NCI-H526 treated with DMSO at 0.1 percent for 48 hours (cell line): ENCODE results near the gene MLLT3.
A peak's percentile ranks its signal among the peaks of the same experiment; 100 is the strongest.

Experiments used
- DNase-seq: peaks from one replicate; lab custom pipeline; 2025; lab: John Stamatoyannopoulos, UW

MLLT3 gene

DNA sequence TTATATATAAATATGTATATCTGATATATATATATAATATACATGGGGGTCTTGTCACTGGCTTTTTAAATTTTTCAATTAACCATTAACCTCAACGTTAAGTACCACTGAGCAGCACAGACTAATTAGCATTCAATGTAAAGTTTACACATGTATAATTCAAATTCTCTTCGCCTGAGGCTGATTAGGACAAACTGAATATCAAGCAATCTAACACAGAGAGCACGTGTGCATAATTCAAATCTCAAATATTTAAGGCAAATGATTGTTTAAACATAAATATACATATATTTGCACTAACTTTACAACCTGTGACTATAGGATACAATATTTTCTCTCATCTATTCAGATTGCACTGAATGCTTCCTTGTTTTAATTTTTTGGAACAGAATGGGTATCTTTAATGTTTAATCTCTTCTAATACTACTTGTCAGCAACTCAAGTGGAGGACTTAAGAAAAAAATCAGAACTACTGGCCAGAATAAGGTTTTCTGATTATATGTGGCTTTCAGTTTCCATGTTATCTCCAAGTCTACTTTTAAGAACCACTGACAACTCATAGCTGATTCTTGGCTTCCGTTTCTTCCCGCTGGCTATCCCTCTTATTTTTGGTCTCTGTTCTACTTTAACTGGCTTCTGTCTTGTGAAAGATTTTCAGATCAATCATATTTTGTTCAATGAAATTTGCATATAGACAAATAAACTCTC, 204.8 kb downstream of the MLLT3 start:
- DNase-seq = peak; percentile 98

DNA sequence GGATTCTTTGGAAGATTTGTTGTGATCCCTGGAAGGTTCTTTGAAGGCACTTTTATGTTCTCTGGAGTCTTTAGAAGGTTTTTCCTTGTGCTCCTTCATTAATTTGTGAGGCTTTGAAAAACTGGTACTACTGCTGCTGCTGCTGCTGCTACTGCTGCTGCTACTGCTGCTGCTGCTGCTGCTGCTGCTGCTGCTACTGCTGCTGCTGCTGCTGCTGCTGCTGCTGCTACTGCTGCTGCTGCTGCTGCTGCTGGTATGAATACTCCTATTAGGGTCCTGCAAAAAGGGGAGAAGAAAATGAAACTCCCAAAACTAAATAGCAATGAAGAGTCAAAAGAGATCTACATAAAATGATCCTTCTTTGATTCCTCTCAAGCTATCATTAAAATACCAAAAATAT, 208.1 kb downstream of the MLLT3 start:
- no peak for DNase-seq

DNA sequence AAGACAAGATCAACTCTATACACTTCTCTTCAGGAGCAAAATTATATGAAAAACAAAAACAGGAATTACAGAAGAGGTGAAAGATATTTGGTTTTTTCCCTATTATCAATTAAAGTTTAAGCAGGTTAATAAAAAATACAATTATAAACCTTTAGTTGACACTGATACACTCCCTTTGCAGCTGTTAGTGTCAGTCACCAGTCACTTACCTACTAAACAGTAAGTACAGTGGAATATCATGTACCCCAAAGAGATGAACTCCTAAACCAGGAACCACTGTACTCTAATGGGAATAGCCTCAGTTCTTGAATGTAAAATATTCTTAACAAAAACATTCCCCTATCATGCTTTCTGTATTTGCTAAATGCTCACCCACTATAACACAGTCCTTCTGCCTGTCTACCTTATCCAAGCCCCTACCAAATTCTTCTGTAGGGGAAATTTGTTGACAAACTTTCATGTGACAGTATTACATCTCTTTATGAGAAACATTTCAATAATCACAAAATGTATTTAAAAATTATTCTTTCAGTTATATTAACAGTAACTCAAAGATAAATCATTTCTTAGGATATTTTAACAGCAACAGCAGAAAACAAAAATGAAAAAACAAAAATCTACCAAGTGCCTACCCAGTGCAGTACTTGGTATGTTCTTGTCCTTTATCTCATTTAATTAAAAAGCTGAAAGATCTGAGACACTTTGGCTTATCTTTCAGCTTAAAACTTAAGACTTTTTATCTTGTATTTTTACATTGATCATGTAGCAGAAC, 212.8 kb downstream of the MLLT3 start:
- DNase-seq = no peak

DNA sequence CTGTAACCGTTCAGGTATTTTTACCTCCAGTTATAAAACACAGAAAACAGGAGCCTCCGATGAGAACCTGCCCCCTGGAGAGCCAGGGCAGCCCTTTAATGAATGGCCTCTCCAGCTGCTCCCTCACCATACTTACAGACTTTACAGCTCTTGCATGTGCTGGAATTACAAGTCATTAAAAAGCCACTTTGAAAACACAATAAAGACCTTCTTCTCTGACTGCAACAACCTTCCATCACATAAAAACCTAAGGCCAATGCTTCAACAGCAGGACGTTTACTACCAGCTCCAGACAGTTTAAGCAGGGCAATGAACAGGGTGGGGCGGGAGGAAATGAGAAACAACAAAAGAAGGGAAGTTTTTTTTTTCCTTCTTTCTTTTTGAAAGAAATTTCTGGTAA, 213.8 kb downstream of the MLLT3 start:
- no peak for DNase-seq

DNA sequence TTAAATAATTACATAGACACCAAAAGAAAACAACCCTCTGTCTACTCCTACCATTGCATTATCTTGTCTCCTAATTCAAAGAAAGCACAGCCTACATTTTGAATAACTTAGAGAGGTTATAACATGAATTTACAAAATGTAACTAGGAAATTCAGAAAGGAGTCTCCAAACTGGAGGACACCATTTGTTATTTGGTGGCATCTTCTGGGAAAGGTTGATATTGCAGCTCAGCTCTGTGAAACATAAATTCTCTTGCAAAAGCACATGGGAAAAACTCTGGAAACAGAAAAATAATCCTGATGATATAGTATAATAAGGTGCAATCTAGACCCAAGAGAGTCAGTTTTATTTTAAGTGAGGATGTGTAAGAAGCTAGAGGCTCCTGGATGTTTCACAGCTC, 215.3 kb downstream of the MLLT3 start:
- no peak for DNase-seq

DNA sequence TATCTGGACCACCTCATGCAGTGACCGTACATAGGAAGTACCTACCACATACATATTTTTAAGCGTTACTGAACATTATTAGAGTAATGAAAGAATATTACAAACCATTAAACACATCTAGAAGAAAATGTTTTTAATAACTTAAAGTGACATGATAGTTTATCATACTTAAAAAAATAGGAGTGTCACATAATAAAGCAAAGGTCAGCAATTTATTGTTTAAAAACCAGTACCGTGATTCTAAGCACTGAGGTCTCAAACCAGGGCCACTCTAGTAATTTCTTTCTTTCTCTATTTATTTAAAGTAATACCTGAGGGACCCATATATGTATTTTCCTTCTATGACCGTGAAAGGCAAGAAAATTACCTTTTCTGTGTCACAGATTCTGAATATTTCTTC, 216.0 kb downstream of the MLLT3 start:
- no peak for DNase-seq

DNA sequence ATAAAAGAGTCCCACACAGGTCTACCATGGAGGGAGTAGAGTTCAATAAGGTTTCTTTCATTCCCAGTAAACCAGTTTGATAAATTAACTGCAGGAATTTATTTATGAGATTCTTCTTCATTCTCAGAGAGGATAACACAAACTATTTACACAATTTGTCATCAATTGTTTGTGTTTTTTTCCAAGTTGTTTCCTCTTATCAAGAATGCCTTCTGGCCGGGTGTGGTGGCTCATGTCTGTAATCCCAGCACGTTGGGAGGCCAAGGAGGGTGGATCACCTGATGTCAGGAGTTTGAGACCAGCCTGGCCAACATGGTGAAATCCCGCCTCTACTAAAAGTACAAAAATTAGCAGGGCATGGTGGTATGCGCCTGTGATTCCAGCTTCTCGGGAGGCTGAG, 216.7 kb downstream of the MLLT3 start:
- DNase-seq = no peak

DNA sequence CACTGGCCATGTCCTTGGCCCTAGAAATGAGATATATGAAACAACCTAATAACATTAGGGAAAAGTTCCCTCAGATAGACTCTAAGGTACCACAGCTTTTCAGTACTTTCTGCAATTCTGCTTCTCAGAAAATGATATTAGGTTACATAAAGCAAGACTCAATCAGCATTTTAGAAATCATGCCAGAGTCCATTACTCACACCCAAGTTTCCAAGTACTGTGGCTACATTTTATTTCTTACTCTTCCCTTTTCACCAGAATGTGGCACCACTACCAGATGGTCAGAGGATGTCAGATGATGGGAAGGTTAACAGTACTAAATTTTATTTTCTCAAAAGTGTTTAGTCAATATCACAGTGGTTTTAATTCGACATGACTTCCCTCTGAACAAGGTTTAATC, 217.2 kb downstream of the MLLT3 start:
- DNase-seq = no peak

DNA sequence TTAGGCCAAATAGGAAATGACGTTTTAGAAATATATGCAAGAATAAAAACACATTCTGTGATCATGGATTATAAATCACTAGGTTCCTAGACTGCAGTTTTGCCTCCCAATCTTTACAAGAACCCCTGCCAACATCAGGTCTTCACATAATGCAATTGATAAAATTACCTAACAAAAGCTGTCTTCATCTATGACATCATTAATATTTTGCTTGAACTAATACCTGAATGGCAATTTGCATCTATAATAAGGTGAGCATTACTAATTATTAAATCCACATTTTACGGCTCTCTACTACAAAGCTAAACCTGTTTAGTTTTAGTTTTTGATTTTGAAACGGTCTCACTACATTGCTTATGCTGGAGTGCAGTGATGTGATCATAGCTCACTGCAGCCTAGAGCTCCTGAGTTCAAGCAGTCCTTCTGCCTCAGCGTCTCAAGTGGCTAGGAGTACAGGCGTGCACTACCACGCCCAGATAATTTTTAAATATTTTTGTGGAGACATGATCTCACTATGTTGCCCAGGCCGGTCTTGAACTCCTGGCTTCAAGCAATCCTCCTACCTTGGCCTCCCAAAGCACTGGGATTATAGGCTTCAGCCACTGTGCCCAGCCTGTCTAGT, 218.0 kb downstream of the MLLT3 start:
- DNase-seq = no peak

DNA sequence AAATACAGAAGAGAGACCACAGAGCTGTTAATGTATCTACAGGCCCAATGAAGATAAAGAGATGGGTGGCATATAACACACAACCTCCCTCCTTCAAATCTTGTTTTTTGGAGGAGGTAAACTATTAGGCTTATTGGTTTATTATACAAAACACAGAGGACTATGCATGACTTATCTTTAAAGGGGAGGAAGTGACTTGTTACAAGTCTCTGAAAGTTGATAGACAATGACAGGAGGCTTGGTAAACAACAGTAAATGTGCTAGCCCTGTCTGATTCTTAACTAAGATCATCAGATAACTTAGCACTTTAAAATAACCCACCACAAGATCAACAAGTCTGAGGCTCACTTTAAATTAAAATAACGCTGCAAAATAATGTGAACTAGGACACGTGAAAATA, 219.0 kb downstream of the MLLT3 start:
- no peak for DNase-seq

DNA sequence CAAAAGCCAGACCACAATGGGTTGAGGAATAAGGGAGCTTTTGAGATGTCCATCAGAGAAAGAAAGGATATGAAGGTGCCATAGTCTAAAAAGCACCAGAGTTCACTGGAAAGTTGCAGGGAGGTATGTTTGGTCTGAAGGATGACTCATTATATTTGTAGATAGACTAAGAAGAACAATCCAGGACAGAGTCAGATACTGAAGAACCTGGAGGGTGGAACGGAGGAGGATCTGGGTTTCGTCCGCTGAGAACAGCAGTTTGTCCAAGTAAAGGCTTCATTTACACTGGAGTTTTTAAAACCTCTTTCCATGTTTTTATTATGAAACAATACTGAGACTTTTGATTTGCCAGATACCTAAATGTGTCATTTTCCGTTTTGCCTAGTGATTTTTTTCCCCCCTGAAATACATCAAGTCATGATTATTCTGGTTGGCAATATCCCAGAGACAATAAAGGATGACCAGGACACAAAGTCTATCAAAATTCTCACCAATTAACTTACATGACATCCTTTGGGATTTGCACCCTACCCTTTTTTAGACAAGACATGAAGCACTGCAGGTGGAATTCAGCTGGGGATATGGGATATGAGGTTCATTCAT, 219.9 kb downstream of the MLLT3 start:
- no peak for DNase-seq

DNA sequence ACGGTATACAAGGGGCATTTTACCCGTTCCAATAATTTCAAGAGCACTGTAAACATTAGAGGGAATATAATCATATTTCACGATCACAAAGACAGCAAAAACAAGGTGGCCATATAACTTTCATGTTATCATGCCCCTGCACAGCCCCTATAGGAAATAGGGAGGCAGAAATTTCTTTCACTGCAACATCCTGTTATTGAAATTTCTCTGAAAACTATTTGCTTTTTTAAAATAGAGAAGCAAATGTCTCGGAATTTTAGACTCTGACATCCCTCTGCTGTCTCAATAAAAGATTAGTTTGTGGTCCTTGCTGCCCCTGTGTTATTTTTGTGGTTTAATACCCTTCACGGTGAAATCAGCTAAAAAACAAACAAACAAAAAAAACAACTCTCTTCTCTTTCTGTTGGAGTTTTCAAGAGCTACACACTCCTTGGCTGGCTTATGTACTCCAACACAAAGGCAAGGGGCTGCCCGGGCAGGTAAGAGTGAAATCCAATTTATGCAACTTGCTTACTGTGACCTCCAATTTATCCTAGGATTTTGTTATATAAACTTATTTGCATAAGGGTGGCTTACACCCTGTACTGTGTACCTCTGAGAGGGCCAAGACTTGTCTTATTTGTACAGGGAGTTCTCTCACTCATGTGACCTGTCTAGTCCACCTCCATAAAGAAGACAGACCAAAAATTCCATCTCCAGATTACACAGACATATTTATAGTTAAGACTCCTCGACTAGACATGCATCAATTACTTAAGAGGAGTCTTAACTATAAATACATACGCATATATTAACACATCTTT, 223.6 kb downstream of the MLLT3 start:
- DNase-seq = no peak

DNA sequence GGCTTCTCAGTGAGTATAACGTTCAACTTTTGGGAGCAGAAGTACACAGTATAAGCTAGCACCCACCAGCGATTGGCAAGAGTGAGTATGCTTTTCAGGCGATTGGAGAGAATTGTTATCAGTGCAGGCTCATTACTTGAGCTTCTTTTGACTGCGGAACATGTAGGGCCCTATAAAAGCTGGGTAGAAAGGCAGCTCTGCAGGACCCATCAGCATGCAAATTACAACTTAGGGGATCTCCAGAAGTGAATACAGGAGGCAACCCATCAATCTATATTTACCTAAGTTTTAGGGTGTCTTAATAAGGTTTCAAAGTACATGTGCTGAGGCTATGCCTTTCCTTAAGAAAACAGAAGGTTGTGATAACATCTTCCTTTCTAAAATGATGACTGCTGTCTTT, 225.0 kb downstream of the MLLT3 start:
- no peak for DNase-seq

DNA sequence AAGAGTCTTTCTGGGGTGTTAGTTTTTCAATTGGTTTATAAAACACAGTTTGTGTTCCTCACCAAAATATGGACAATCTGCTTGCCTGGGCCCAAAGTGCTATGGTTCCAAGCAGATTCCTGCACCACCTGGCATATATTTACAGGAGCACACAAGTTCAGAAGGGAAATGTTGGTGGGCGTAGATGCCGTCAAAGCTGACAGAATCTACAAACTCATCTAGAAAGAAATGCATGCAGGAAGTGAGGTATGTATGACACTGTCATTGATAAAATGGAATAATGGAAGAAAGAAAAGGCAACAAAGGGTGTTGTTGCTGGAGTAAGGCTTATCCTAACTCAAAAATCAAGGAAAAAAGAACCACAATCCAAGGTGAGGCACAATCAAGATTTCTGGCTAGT, 225.8 kb downstream of the MLLT3 start:
- DNase-seq = no peak

DNA sequence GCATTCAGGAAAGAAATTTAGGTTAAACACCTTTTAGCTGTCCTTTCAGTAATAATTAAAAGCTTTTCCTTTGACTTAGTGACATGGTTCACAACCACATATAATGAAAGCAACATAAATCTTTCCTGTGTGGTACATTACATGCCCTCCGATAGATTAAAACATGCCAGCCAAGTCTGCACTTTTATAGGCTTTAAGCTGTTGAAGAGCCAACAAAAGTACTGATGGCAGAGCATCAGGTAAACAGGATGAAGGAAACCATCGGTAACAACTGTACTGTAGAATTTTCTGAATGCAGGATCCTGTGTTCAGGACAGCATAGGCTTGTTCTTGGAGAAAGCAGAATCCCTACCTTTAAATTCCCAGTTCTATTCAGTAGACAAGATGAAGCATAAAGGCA, 226.6 kb downstream of the MLLT3 start:
- DNase-seq = no peak

DNA sequence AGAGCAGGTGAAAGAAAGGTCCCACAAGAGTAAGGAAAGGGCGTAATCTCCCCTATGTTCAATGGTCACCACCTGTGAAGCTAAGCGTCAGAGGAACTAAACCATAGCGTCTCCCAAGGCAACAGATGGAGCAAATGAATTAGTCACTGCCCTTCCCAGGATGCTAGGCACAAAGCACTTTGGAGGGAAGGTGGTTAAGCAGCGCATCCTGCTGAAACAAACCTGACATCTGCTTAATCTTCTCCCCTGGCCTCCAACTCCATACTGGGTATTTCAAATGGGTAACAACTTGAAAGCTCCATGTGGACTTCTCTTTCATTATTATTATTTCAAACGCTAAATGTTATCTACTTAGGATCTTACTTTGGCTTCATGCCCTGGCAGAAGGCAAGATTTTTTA, 227.3 kb downstream of the MLLT3 start:
- no peak for DNase-seq

DNA sequence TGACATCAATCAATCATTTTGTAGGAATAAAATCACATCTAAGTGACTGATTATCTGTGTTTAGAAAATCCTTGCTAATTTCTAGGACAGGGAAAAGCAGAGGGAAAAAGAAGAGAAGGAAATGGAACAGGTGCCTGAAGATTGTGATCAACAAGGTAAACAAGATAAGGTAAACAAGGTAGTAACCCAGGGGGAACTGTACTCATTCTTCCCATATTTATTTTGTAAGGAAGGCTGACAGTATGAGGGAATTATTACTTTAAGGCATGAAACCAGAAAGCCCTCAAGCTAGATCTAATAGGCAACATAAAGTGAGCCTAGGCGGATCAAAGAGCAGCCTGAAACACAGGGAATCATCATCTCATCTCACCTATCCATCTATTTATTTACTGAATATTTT, 231.1 kb downstream of the MLLT3 start:
- no peak for DNase-seq

DNA sequence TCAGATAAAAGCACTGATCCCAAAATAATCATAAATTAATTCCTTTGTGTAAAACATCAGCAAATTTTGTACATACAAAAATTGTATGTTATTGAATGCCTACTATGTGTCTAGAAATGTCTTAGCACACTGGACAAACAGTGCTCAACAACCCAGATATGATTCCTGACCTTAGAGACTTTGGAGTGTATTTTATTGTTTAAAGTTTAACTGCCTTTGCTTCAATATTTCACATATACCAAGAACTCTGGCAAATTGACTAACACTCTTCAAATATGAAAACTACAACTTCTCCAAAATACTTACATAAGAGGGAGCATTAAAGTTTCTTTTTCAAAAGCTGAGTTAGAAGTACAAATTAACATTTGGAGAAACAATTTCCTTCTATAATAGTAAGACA, 231.9 kb downstream of the MLLT3 start:
- no peak for DNase-seq

DNA sequence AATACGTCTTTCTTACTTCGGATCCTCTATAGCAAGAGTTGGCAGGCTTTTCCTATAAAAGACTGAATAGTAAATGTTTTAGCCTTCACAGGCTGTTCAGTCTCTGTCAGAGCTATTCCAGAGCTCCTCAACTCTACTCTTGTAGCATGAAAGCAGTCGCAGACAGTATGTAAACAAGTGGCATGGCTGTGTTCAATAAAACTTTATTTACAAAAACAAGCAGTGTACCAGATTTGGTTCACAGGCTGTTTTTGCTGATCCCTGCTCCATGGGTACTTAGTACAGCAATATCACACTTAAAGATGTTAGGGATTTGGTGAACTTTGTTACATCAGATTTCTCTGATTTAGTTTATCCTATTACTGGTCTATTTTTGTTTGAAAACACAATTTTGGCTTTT, 235.2 kb downstream of the MLLT3 start:
- no peak for DNase-seq

DNA sequence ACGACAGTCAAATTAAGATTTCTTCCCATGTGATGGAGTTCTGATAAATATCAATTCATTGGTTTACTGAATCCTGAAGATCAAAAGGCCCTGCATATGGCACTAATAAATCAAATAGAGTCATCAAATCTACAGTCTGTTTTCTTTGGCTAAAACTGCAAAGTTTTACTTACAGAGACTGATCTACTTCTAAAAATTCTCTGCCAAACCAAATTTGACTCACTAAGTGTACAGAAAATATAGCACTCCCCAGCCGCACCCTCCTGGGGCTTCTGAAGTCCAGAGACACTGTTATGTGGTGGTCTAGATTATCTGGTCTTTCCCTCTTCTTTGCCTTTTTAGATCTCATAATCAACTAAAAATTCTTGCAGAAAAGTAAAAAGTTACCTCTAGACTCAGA, 237.7 kb downstream of the MLLT3 start:
- no peak for DNase-seq

DNA sequence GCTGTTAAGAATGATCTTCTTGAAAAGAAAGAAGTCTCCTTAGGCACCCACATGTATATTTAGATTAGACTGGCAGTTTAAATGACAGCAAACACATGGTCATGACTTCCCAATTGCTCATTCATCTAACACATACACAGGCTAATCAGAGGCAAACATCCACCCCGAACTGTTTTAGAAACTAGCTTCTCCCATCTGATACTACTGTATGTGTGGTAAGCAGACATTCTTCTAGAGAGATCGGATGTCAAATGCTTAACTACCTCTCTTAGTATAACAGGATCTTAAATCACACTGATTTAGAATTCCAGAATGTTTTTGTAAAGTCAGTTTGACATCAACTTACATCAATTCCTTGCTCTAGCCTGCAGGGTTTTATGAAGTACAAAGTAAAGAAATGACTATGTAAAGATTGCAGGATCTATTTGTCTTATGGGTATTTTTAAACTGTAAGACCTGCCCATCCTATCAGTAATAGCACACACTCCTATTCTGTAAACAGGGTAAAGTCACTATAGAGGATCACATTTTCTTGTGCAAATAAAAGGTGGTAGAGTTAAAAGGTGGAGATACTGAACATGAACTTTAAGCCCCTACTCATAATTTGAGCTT, 239.7 kb downstream of the MLLT3 start:
- DNase-seq = peak; percentile 99

DNA sequence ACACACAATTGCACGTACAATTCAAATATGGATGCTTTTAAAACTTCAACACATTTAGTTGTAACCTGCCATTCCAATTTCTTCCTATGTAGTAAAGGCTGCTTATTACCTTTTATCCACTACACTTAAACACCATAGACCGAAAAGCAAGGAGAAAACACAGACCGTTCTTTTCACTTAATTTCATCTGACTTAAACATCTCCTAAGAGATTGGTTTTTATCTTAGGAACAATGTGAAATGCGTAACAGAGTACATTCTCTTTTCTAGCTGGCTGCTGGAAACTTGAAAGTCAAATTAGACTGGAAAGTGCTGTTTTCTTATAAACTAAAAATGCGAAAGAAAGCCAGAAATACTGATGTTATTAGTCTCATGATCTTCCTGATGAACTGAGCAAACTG, 241.8 kb downstream of the MLLT3 start:
- DNase-seq = no peak
